Sigmoid colon (tissue), 7 donors: ENCODE data around the gene TSTD2. TPM values are rescaled to one million over a fixed set of nuclear protein-coding genes. Genes with fewer than 3 reads are reported as not detected.

Source experiments
- DNase-seq: peaks from one replicate; pipeline ENCODE4 v3.0.0-alpha.2; 2019
- H3K27ac ChIP-seq, 4 donors: fragments of 200-600 bp; sonication (generic); one replicate each; pipeline ENCODE4 v1.5.1; 2016 to 2019; ENCODE audit warnings: mild to moderate bottlenecking in 1 of 4
- H3K27me3 ChIP-seq, 3 donors: fragments of 200-600 bp; sonication (generic); one replicate each; pipeline ENCODE4 v1.5.1; 2019; ENCODE audit warnings: mild to moderate bottlenecking in 1 of 3
- H3K36me3 ChIP-seq, 4 donors: fragments of 200-600 bp; sonication (generic); one replicate each; pipeline ENCODE4 v1.5.1; 2016 to 2019
- H3K4me1 ChIP-seq, 4 donors: fragments of 200-600 bp; sonication (generic); one replicate each; pipeline ENCODE4 v1.5.1; 2017 to 2019
- H3K4me3 ChIP-seq, 4 donors: fragments of 200-600 bp; sonication (generic); one replicate each; pipeline ENCODE4 v1.5.1; 2017 to 2019; ENCODE audit warnings: mild to moderate bottlenecking in 2 of 4, moderate library complexity in 1 of 4
- H3K9me3 ChIP-seq, 4 donors: fragments of 200-600 bp in 3 of 4; sonication (generic) in 3 of 4; one replicate each; pipeline versions ENCODE4 v1.5.1 to v1.6.1; 2013 to 2019
- CTCF ChIP-seq, 4 experiments: fragments of 450-650 bp in 3 of 4; fragments of 200-600 bp in 1 of 4; IDR thresholded peaks; one replicate each; pipeline ENCODE4 v1.5.1; 2016 to 2019; ENCODE audit warnings: antibody characterized with exemption in 4 of 4, mild to moderate bottlenecking in 3 of 4, moderate library complexity in 2 of 4
- EP300 ChIP-seq, 4 donors: sonication (generic); formaldehyde crosslinking; IDR thresholded peaks; one replicate each; pipeline ENCODE4 v1.6.1; 2017; ENCODE audit warnings: antibody characterized with exemption in 4 of 4
- POLR2A ChIP-seq, 2 donors: fragments of 450-650 bp; IDR thresholded peaks; one replicate each; pipeline ENCODE4 v1.6.1; 2016; ENCODE audit warnings: antibody characterized with exemption in 2 of 2, mild to moderate bottlenecking in 2 of 2, moderate library complexity in 2 of 2
- POLR2AphosphoS5 ChIP-seq, 4 donors: sonication (generic); formaldehyde crosslinking; IDR thresholded peaks; one replicate each; pipeline ENCODE4 v1.6.1; 2017; ENCODE audit warnings: antibody characterized with exemption in 4 of 4
- WGBS, 2 donors: extraction: QIAGEN DNeasy Blood & Tissue Kit; methylation state at CpG; one replicate each; pipeline ENCODE4 v1.1.7; 2013; 5-methylcytosine and 5-hydroxymethylcytosine counted together
- intact Hi-C: fragments of 100-400 bp; cut with DNase I; formaldehyde crosslinking; loops from one replicate; pipeline ENCODE4 v1.15.1; 2023
- polyA plus RNA-seq, 3 donors: library from polyadenylated mRNA; stranded (reverse); fragments of 200-250 nt; gene quantifications; one replicate each; pipeline ENCODE4 v1.2.3, GENCODE V29; 2013
- total RNA-seq, 4 donors: library from RNA; depleted of rRNA; stranded (reverse); fragments of >200 nt; gene quantifications; one replicate each; pipeline ENCODE4 v1.1.0, GENCODE V29; 2016
- donor health status: healthy with polysubstance abuse.
- donor health status: Bipolar disorder and iron deficiency.
- donor health status: healthy.

The TSTD2 gene
- total and polyA plus RNA-seq, 7 donors: 8.4 to 31.2 (median 15.5) TPM

DNA sequence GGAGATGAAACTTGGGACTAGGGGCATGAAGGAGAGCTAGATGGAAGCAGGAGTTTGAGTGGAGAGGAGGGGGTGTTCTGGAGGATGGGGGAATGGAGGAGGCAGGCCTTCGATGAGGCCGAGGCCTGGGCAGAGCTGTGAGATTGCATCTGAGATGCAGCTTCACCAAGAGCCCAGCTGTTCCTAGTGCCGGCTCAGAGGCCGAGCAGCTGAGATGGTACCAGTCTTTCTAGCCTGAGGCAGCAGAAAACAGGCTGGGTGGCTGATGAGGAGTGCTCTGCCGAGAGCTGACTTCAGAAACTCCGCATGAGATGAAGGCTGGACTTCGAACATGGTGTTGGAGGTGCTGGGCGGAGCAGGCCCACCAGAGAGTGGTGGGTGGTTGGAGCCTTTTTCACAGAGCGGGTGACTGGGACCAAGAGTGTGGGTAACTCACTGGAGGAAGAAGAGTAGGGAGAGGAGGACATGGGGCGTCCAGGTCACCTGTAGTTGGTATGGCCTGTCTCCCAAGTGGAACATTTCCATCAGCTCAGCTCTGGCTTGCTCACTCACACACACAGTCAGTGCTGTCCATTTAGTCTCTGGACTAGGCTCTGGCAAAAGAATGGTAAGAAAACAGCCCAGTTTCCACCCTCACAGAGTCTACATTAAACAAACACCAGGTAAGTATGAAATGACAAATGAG lies 77.0 kb downstream of the TSTD2 start:
- WGBS, 2 donors: 96% methylated on average over 10 of the region's 10 CpGs
- peaks cover 0 to 30% (median 28%) of the 10 kb centered on the region in 4 donors for H3K4me1 ChIP-seq

GRCh38 chr9:97555164-97555563 lies 78.0 kb downstream of the TSTD2 start:
- DNase-seq: no peak
- Histone ChIP-seq H3K27ac (peak overlapping the region in 1 of 4 donors; percentile 25), H3K9me3 (no peaks in the 10 kb centered on the region), H3K36me3 (peaks cover 6 to 29% (median 21%) of the 10 kb centered on the region in 4 donors), H3K4me3 (no peak overlapping the region), H3K4me1 (peaks cover 0 to 30% (median 28%) of the 10 kb centered on the region in 4 donors), H3K27me3 (no peaks in the 10 kb centered on the region)
- WGBS, 2 donors: 39 to 70% methylated on average over 15 of the region's 15 CpGs
- intact Hi-C loops: no loop called here
- no peak for TF ChIP-seq EP300 (IDR thresholded peaks at IDR 0.05)

More for the DNA sequence above, 77.0 kb downstream of the TSTD2 start:
- Histone ChIP-seq H3K27ac (peak overlapping the region; percentile 71 to 91 (median 78)), H3K4me3 (no peak overlapping the region), H3K36me3 (peaks cover 6 to 29% (median 21%) of the 10 kb centered on the region in 4 donors), H3K9me3 (no peaks in the 10 kb centered on the region), H3K27me3 (no peaks in the 10 kb centered on the region)
- intact Hi-C loops: no loop called here
- DNase-seq: no peak
- TF ChIP-seq CTCF (IDR thresholded peaks at IDR 0.05) (no peak), POLR2A (IDR thresholded peaks at IDR 0.05) (no peak), POLR2AphosphoS5 (IDR thresholded peaks at IDR 0.05) (no peak), EP300 (IDR thresholded peaks at IDR 0.05) (no peak)

DNA sequence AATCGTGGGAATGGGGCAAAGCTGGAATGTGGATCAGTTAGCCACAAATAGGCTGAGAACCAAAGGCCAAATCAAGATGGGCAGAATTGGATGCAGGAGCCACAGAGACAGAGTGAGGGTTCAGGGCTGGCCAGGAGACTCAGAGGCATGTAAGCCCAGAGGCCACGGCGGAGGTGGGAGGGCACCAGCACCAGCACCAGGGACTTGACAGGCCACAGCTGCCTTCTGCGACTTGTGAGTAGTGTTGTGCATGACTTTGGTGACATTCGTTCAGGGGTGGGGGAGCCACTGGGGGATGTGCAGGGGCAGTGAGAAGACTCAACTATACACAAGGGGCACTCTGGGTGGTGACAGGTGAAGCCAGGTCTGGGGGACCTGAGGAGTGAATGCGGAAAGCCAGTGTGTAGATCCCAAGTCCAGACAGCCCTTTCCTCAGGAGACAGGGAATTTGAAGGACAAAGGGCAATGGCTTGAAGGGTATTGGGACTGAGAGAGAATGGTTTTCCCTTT lies 78.5 kb downstream of the TSTD2 start:
- H3K27ac ChIP-seq: peak overlapping the region in 1 of 4 donors; percentile 25
- peaks cover 0 to 30% (median 28%) of the 10 kb centered on the region in 4 donors for H3K4me1 ChIP-seq

GRCh38 chr9:97553841-97554240 lies 79.3 kb downstream of the TSTD2 start:
- intact Hi-C loops: no loop called here
- Histone ChIP-seq H3K27ac (peak overlapping the region in 1 of 4 donors; percentile 17), H3K4me3 (no peak overlapping the region), H3K9me3 (peaks cover 0 to 3% (median 0%) of the 10 kb centered on the region in 4 donors), H3K36me3 (peaks cover 6 to 29% (median 21%) of the 10 kb centered on the region in 4 donors), H3K4me1 (peaks cover 0 to 24% (median 23%) of the 10 kb centered on the region in 4 donors), H3K27me3 (no peaks in the 10 kb centered on the region)
- no peak for DNase-seq
- TF ChIP-seq EP300 (IDR thresholded peaks at IDR 0.05): no peak
- TF ChIP-seq POLR2A (IDR thresholded peaks at IDR 0.05): no peak
- TF ChIP-seq POLR2AphosphoS5 (IDR thresholded peaks at IDR 0.05): no peak
- WGBS, 2 donors: 82 to 86% methylated on average over 5 of the region's 5 CpGs

More for the DNA sequence above, 78.5 kb downstream of the TSTD2 start:
- no peaks in the 10 kb centered on the region for H3K9me3 ChIP-seq
- WGBS, 2 donors: 92 to 94% methylated on average over 6 of the region's 6 CpGs
- no peak for DNase-seq
- no peaks in the 10 kb centered on the region for H3K27me3 ChIP-seq
- no peak overlapping the region for H3K4me3 ChIP-seq
- intact Hi-C loops: no loop called here
- H3K36me3 ChIP-seq: peaks cover 6 to 29% (median 21%) of the 10 kb centered on the region in 4 donors
- TF ChIP-seq POLR2AphosphoS5 (IDR thresholded peaks at IDR 0.05): no peak
- no peak for TF ChIP-seq EP300 (IDR thresholded peaks at IDR 0.05)
- no peak for TF ChIP-seq CTCF (IDR thresholded peaks at IDR 0.05)

GRCh38 chr9:97553141-97553540 lies 80.0 kb downstream of the TSTD2 start:
- Histone ChIP-seq H3K4me3 (no peak overlapping the region), H3K4me1 (peaks cover 0 to 17% (median 16%) of the 10 kb centered on the region in 4 donors), H3K9me3 (peaks cover 0 to 3% (median 0%) of the 10 kb centered on the region in 4 donors), H3K27me3 (no peaks in the 10 kb centered on the region), H3K36me3 (peaks cover 6 to 29% (median 21%) of the 10 kb centered on the region in 4 donors), H3K27ac (no peak overlapping the region)
- WGBS, 2 donors: 90 to 91% methylated on average over 6 of the region's 6 CpGs
- TF ChIP-seq POLR2AphosphoS5 (IDR thresholded peaks at IDR 0.05): no peak
- TF ChIP-seq EP300 (IDR thresholded peaks at IDR 0.05): no peak
- TF ChIP-seq POLR2A (IDR thresholded peaks at IDR 0.05): no peak
- TF ChIP-seq CTCF (IDR thresholded peaks at IDR 0.05): no peak
- intact Hi-C loops: no loop called here
- DNase-seq: no peak
